Pancreas (tissue), 10 donors: ENCODE results near the gene SERPINB2. TPM values are rescaled to one million over a fixed set of nuclear protein-coding genes. Genes with fewer than 3 reads are reported as not detected.

ENCODE experiments used
- ATAC-seq, 4 donors: fragments of 200-7000 bp; cut with Tn5 transposase; one replicate each; pipeline versions ENCODE4 v1.8.0 to v1.9.1; 2020; ENCODE audit warnings: mild to moderate bottlenecking in 4 of 4, moderate library complexity in 4 of 4
- DNase-seq, 6 donors: peaks; one replicate each; pipeline ENCODE4 v3.0.0-alpha.2; 2020
- FAIRE-seq: peaks from 2 replicates; lab custom pipeline; 2012; peaks lifted over from hg19 to GRCh38; lab: Jason Lieb, UNC
- H3K27ac ChIP-seq, 4 donors: fragments of 200-600 bp; sonication (generic); 1 replicate in 3 of 4; 2 replicates in 1 of 4; pipeline versions ENCODE4 v1.5.0 to v1.8.0; 2020
- H3K27me3 ChIP-seq, 4 donors: fragments of 200-600 bp; one replicate each; pipeline ENCODE4 v1.8.0; 2021
- H3K36me3 ChIP-seq, 3 donors: fragments of 200-600 bp; sonication (generic) in 1 of 3; one replicate each; pipeline versions ENCODE4 v1.5.0 to v1.8.0; 2020 to 2021
- H3K4me1 ChIP-seq, 3 donors: fragments of 200-600 bp; one replicate each; pipeline ENCODE4 v1.8.0; 2021
- H3K4me3 ChIP-seq, 4 donors: fragments of 200-600 bp; sonication (generic) in 2 of 4; one replicate each; pipeline versions ENCODE4 v1.5.0 to v1.8.0; 2020 to 2021
- H3K9me3 ChIP-seq, 4 donors: fragments of 200-600 bp; one replicate each; pipeline ENCODE4 v1.8.0; 2021
- WGBS, 2 donors: extraction: QIAGEN DNeasy Blood & Tissue Kit; methylation state at CpG; one replicate each; pipeline ENCODE4 v1.1.7; 2013; 5-methylcytosine and 5-hydroxymethylcytosine counted together
- intact Hi-C, 3 donors: fragments of 100-400 bp; cut with DNase I; formaldehyde crosslinking; loops; one replicate each; pipeline versions ENCODE4 v1.11.1 to v1.14.2; 2022
- polyA plus RNA-seq, 2 donors: library from polyadenylated mRNA; stranded (reverse); fragments of 200-250 nt; gene quantifications; one replicate each; pipeline ENCODE4 v1.2.3, GENCODE V29; 2013
- total RNA-seq, 6 donors: library from RNA; stranded (reverse); fragmentation: NEBNext Ultra II Directional in 4 of 6; extraction: Animal tissue kit (Norgen Biotek cat#: 25700) in 4 of 6; gene quantifications; one replicate each; pipeline versions ENCODE4 v1.2.1 to v1.2.4, GENCODE V29; 2021 to 2023
- TF ChIP-seq, protein P1 (sequence below), 4 donors: fragments of 200-600 bp; sonication (generic) in 3 of 4; IDR thresholded peaks; one replicate each; pipeline versions ENCODE4 v1.5.0 to v1.8.0; 2021; ENCODE audit warnings: antibody characterized with exemption in 4 of 4
- donor health status: healthy with polysubstance abuse.
- donor health status: DM: no; HTN: no; CAD: no; lungs with moderate emphysema.
- donor health status: DM: no; HTN: no; CAD: no.
- donor health status: control.
- donor health status: control.
- donor health status: Bipolar disorder and iron deficiency.
- donor health status: DM: yes; HTN: yes; CAD: no.
- donor health status: DM: no; HTN: no; CAD: no.
- donor health status: DM: no; HTN: no; CAD: no.
- donor health status: DM: yes; HTN: yes; CAD: no.

The SERPINB2 gene
- total and polyA plus RNA-seq, 8 donors = 0.22 to 9.7 (median 0.46) TPM; not detected in 1

DNA sequence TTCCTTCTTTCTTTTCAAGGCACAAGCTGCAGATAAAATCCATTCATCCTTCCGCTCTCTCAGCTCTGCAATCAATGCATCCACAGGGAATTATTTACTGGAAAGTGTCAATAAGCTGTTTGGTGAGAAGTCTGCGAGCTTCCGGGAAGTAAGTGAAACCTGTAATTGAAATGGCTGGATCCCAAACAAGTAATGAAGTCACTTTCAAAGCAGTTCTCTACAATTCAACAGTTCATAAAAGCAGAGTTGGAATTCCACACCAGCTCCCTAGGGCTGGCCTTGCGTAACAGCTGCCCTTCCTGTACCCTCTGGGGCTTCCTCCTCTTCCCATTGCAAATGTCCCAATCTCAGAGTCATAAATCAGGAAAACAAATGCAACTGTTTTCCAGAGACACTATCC lies 9.6 kb downstream of the SERPINB2 start:
- ATAC-seq = peak in 1 of 4 donors; percentile 30
- Histone ChIP-seq H3K27me3 (no peaks in the 10 kb centered on the region), H3K36me3 (no peaks in the 10 kb centered on the region), H3K27ac (no peak overlapping the region), H3K9me3 (no peaks in the 10 kb centered on the region), H3K4me1 (no peaks in the 10 kb centered on the region), H3K4me3 (no peak overlapping the region)
- TF ChIP-seq, protein P1, sequence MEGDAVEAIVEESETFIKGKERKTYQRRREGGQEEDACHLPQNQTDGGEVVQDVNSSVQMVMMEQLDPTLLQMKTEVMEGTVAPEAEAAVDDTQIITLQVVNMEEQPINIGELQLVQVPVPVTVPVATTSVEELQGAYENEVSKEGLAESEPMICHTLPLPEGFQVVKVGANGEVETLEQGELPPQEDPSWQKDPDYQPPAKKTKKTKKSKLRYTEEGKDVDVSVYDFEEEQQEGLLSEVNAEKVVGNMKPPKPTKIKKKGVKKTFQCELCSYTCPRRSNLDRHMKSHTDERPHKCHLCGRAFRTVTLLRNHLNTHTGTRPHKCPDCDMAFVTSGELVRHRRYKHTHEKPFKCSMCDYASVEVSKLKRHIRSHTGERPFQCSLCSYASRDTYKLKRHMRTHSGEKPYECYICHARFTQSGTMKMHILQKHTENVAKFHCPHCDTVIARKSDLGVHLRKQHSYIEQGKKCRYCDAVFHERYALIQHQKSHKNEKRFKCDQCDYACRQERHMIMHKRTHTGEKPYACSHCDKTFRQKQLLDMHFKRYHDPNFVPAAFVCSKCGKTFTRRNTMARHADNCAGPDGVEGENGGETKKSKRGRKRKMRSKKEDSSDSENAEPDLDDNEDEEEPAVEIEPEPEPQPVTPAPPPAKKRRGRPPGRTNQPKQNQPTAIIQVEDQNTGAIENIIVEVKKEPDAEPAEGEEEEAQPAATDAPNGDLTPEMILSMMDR (IDR thresholded peaks at IDR 0.05) = no peak
- WGBS, 2 donors = 81 to 82% methylated on average over 4 of the region's 4 CpGs
- DNase-seq = no peak
- intact Hi-C loops = no loop called here
- no peak for FAIRE-seq

DNA sequence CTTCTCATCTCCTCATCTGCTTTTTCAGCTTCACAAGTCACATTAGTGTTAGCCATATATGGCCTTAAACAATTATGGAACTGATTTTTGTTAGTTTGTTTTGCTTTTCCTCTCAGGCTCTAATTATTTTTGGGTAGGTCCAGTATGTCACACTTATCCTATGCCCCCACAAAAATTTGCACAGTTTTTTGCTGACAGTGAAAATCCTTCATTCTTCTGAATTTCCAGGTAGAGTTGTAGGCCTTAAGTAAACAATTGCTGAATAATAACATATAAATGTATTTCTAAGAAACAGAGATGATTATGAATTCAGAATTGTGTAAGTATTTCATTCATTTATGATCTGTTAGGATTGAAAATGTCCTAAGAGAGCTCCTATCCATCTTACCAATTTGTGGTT lies 11.7 kb downstream of the SERPINB2 start:
- intact Hi-C loops = no loop called here
- H3K27ac ChIP-seq = no peak overlapping the region
- no peaks in the 10 kb centered on the region for H3K4me1 ChIP-seq
- FAIRE-seq (no peak), DNase-seq (no peak), ATAC-seq (no peak)
- no peaks in the 10 kb centered on the region for H3K9me3 ChIP-seq
- no peaks in the 10 kb centered on the region for H3K36me3 ChIP-seq
- no peaks in the 10 kb centered on the region for H3K27me3 ChIP-seq
- TF ChIP-seq, protein P1 (IDR thresholded peaks at IDR 0.05) = no peak
- H3K4me3 ChIP-seq = no peak overlapping the region

DNA sequence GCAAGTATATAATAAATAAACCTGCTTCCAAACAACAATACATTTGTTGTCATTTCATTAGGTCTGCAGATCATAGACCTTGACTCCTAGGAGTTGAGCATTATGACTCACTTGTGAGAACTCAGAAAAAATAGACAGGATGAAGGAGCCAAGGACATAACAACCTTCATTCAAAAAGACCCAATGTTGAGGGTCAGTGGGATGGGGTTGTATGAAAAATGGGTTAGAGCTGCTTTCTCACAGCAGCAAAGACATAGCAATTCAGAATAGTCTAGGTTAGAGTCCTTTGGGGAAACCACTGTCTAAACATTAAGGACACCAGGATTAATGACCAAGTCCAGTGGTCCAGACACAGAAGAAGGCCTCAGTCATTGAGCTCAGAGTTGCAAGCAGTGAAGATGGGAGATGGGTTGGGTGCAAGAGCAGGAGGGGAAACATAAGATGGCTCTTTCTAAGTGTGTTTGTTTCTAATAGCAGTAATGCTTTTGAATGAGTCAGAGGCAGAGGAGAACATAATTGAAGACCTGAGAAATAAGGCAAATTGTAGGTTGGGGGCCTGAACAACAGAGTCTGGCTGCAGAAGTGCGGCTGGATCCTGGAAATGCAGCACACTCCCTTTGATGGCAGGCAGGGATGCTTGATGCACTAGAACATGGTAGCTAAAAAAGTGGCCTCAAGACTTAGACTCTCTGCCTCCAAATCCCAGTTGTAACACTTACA lies 16.5 kb downstream of the SERPINB2 start:
- intact Hi-C loops = no loop called here
- Histone ChIP-seq H3K4me3 (no peak overlapping the region), H3K9me3 (no peaks in the 10 kb centered on the region), H3K27me3 (no peaks in the 10 kb centered on the region), H3K4me1 (no peaks in the 10 kb centered on the region), H3K27ac (no peak overlapping the region), H3K36me3 (no peaks in the 10 kb centered on the region)
- 90 to 100% methylated on average over 1 of the region's 1 CpG for WGBS, 2 donors
- ATAC-seq = no peak
- no peak for DNase-seq
- FAIRE-seq = no peak
- TF ChIP-seq, protein P1 (IDR thresholded peaks at IDR 0.05) = no peak

DNA sequence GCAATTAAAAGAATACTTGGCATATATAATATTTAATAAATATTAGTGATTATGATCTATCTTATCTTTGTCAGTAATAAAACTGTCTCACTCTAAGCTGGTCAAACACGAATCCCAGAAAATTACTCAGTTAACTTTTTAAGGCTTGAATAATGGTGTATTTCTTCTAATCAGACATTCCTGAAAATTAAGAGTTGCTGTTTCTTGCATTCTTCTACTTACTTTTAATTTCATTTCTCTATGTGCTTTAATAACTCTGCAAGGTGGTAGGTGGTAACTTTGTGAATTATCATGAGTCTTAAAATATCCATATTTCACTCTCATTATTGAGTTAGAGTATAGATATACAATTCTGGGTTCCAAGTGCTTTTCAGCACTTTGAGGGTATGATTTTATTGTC lies 17.2 kb downstream of the SERPINB2 start:
- no peaks in the 10 kb centered on the region for H3K9me3 ChIP-seq
- TF ChIP-seq, protein P1 (IDR thresholded peaks at IDR 0.05) = no peak
- H3K27ac ChIP-seq = no peak overlapping the region
- FAIRE-seq = peak; percentile 20
- no peak for DNase-seq
- no peaks in the 10 kb centered on the region for H3K4me1 ChIP-seq
- intact Hi-C loops = no loop called here
- no peaks in the 10 kb centered on the region for H3K36me3 ChIP-seq
- 29 to 41% methylated on average over 1 of the region's 1 CpG for WGBS, 2 donors
- ATAC-seq = no peak
- no peak overlapping the region for H3K4me3 ChIP-seq
- no peaks in the 10 kb centered on the region for H3K27me3 ChIP-seq

DNA sequence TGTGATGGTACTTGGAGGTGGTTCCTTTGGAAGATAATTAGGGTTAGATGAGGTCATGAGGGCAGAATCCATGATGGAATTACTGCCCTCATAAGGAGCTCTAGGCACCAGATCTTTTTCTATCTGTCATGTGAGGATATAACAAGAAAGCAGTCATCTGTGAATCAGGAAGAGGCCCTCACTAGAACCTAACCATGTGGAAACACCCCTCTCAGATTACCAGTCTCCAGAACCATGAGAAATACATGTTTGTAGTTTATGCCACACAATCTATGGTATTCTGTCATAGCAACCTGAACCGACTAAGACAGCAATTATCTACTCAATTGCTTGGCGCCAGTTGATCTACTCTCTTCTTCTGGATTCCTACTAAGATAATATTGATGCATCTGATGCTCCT lies 17.9 kb downstream of the SERPINB2 start:
- no peak for DNase-seq
- FAIRE-seq = no peak

More for the DNA sequence above, 17.9 kb downstream of the SERPINB2 start:
- no peak for ATAC-seq
- Histone ChIP-seq H3K36me3 (no peaks in the 10 kb centered on the region), H3K27ac (no peak overlapping the region), H3K4me1 (no peaks in the 10 kb centered on the region), H3K27me3 (no peaks in the 10 kb centered on the region), H3K9me3 (no peaks in the 10 kb centered on the region), H3K4me3 (no peak overlapping the region)
- intact Hi-C loops = no loop called here
- TF ChIP-seq, protein P1 (IDR thresholded peaks at IDR 0.05) = no peak
- WGBS, 2 donors = 95 to 96% methylated on average over 2 of the region's 2 CpGs
